ENCODE measurements around the gene CAMKV. TPM values are rescaled to one million over a fixed set of nuclear protein-coding genes. Genes with fewer than 3 reads are reported as not detected.
A peak's percentile ranks its signal among the peaks of the same experiment; 100 is the strongest.

The CAMKV gene
- total and polyA plus RNA-seq, 2 of the 8 experiments (the other 6 are each of a cell fraction or from before 2014, with no cell fraction given), result 56.3 to 66.4 TPM

DNA sequence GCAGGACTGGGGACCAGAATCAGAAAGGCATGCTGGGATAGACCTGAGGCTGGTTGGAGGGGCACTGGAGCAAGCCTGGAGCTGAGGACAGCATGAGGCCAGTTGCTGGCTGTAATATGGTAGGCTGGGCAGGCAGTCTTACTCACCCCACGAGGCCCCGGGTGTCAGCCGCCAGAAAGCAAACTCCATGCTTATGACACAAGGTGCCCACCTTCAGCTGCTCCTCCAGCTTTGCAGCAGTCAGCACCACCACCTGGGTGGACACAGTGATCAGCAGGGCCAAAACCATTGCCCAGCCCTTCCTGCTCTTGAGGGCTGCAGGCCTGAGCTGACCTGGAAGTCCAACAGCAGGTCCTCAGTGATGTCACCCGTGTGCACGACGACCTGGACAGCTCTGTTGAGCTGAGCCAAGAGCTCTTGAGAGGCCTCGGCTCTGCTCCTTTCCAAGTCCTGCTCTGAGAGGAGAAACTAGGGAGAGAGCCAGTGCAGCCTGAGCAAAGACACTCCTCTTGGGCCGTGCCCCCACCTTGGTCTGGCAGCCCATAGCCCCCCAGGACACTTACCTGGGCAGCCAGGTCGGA lies 56.7 kb downstream of the CAMKV start:
- no peaks in the 10 kb centered on the region for H3K9me3 ChIP-seq (ENCODE audit: insufficient read depth in 2 of 2, low read depth in 1 of 2, low read length in 1 of 2)
- H3K4me1 ChIP-seq (replicated peaks in 1 of 4; ENCODE audit: control insufficient read depth in 3 of 4, insufficient read depth in 4 of 4, low read length in 3 of 4), result no peaks in the 10 kb centered on the region
- no peak for DNase-seq (ENCODE audit: low read depth in 1 of 2, low spot score in 2 of 2)
- no peak overlapping the region for H3K27ac ChIP-seq (ENCODE audit: low read depth, low read length)
- no peaks in the 10 kb centered on the region for H3K23me2 ChIP-seq (ENCODE audit: low read depth, low read length)
- FAIRE-seq, result no peak
- no peak overlapping the region for H3K4me2 ChIP-seq (ENCODE audit: insufficient read depth in 1 of 2, low read depth in 2 of 2, low read length in 2 of 2)
- H2AFZ ChIP-seq (ENCODE audit: low read length), result no peak overlapping the region
- H3K56ac ChIP-seq (replicated peaks; ENCODE audit: insufficient read length, low read depth, low read length), result no peak overlapping the region
- 88% methylated on average over 9 of the region's 9 CpGs; no CpG with 5 or more reads in 1 of the 2 experiments for WGBS, 2 experiments (ENCODE audit: extremely low coverage in 1 of 2, insufficient coverage in 1 of 2, insufficient read length in 1 of 2, insufficient replicate concordance in 2 of 2, low coverage in 1 of 2, low lambda C conversion rate in 2 of 2, missing lambda C conversion rate in 1 of 2)
- H3K27me3 ChIP-seq (replicated peaks in 1 of 4; ENCODE audit: control insufficient read depth in 3 of 4, extremely low read depth in 1 of 4, insufficient read depth in 3 of 4, low read length in 3 of 4), result peaks cover 0 to 3% (median 0%) of the 10 kb centered on the region in 4 experiments; a peak in 1 of 7 replicates
- no peaks in the 10 kb centered on the region for H3K36me3 ChIP-seq (ENCODE audit: control insufficient read depth in 2 of 4, insufficient read depth in 4 of 4, low read length in 3 of 4)
- no peak overlapping the region for H3K9ac ChIP-seq (replicated peaks in 1 of 4; ENCODE audit: extremely low read depth in 1 of 4, low read depth in 3 of 4, low read length in 3 of 4)
- no peak overlapping the region for H4K8ac ChIP-seq (ENCODE audit: extremely low read depth, insufficient read depth, low read length)
- no peak overlapping the region for H2BK15ac ChIP-seq (ENCODE audit: low read length)
- no peak overlapping the region for H3K14ac ChIP-seq (ENCODE audit: insufficient read length)
- H2BK5ac ChIP-seq (ENCODE audit: low read depth, low read length), result no peak overlapping the region
- H3K18ac ChIP-seq (ENCODE audit: extremely low read depth, low read length), result no peak overlapping the region
- no peaks in the 10 kb centered on the region for H3K79me2 ChIP-seq (ENCODE audit: control insufficient read depth in 1 of 2, insufficient read depth in 2 of 2, low read length in 2 of 2)
- no peak overlapping the region for H4K5ac ChIP-seq (ENCODE audit: insufficient read length, low read depth, low read length)
- no peak overlapping the region for H3K23ac ChIP-seq (ENCODE audit: insufficient read length)
- 0 out of 2 replicates have a peak overlapping the region, but pooled peaks have one; percentile 39 for H2BK12ac ChIP-seq (ENCODE audit: low read depth, low read length)
- no peak overlapping the region for H2AK5ac ChIP-seq (ENCODE audit: low read depth, low read length)
- no peak overlapping the region for H2BK120ac ChIP-seq (replicated peaks; ENCODE audit: low read depth, low read length)
- ChIA-PET CTCF (ENCODE audit: partially characterized antibody) (interaction anchor here (0.8 to 17.0 kb wide), 7 partner anchors 7 to 112 kb away, joined by 3 to 266 read pairs (median 4); partner anchors contain the start of gene INKA1), POLR2A (ENCODE audit: partially characterized antibody) (no interaction called here)
- no peak overlapping the region for H3K4ac ChIP-seq (replicated peaks; ENCODE audit: insufficient read length, low read depth, low read length)
- no peaks in the 10 kb centered on the region for H4K20me1 ChIP-seq (replicated peaks in 1 of 2; ENCODE audit: control insufficient read depth in 1 of 2, insufficient read depth in 2 of 2, low read length in 2 of 2)
- no peak overlapping the region for H2BK20ac ChIP-seq (ENCODE audit: low read length)
- no peaks in the 10 kb centered on the region; the same call in 1 of the 2 replicates for H3K79me1 ChIP-seq (ENCODE audit: low read depth, low read length)
- no peak overlapping the region for H4K91ac ChIP-seq (replicated peaks; ENCODE audit: insufficient read length, low read length)
- no peak overlapping the region for H3K4me3 ChIP-seq (ENCODE audit: extremely low read depth in 1 of 4, insufficient read depth in 2 of 4, low read depth in 3 of 4, low read length in 4 of 4)
- TF ChIP-seq, protein P1, sequence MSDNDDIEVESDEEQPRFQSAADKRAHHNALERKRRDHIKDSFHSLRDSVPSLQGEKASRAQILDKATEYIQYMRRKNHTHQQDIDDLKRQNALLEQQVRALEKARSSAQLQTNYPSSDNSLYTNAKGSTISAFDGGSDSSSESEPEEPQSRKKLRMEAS (IDR thresholded peaks at IDR 0.05), result no peak
- TF ChIP-seq JUND (IDR thresholded peaks at IDR 0.05; ENCODE audit: low read length) (no peak), CBX5 (IDR thresholded peaks at IDR 0.05; ENCODE audit: low read depth, low read length) (no peak), RBBP5 (IDR thresholded peaks at IDR 0.05; ENCODE audit: borderline replicate concordance, low read depth, low read length) (no peak), EP300 (IDR thresholded peaks at IDR 0.05; ENCODE audit: borderline replicate concordance in 1 of 2, low read depth in 2 of 2, low read length in 2 of 2) (no peak), EZH2 (IDR thresholded peaks at IDR 0.05; ENCODE audit: low read depth, low read length, severe bottlenecking) (no peak), YY1 (IDR thresholded peaks at IDR 0.05; ENCODE audit: low read depth, low read length) (no peak)
- TF ChIP-seq, protein P2, sequence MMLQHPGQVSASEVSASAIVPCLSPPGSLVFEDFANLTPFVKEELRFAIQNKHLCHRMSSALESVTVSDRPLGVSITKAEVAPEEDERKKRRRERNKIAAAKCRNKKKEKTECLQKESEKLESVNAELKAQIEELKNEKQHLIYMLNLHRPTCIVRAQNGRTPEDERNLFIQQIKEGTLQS (IDR thresholded peaks at IDR 0.05; ENCODE audit: insufficient read depth, low read depth, low read length), result no peak
- TF ChIP-seq, protein P3, sequence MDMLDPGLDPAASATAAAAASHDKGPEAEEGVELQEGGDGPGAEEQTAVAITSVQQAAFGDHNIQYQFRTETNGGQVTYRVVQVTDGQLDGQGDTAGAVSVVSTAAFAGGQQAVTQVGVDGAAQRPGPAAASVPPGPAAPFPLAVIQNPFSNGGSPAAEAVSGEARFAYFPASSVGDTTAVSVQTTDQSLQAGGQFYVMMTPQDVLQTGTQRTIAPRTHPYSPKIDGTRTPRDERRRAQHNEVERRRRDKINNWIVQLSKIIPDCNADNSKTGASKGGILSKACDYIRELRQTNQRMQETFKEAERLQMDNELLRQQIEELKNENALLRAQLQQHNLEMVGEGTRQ (IDR thresholded peaks at IDR 0.05; ENCODE audit: low read length), result no peak
